GM21528 (cell line): Measurements from ENCODE around the gene STRIP2.
"Not testable (repeated sequence)": the region's sequence is repeated elsewhere in the genome, so short reads cannot be mapped to it uniquely, and the experiment has no call there.

Experiments used
- ATAC-seq: cut with Tn5 transposase; IDR thresholded peaks from one replicate; pipeline ENCODE4 v1.9.1; 2021; ENCODE audit warnings: mild to moderate bottlenecking, moderate library complexity; ENCODE audit not compliant: unreplicated experiment, low FRiP score

STRIP2 gene

GRCh38 chr7:129523924-129524323 is 89.7 kb downstream of the STRIP2 start:
- ATAC-seq: no peak

GRCh38 chr7:129524405-129524804 is 90.2 kb downstream of the STRIP2 start:
- not testable (repeated sequence) for ATAC-seq

DNA sequence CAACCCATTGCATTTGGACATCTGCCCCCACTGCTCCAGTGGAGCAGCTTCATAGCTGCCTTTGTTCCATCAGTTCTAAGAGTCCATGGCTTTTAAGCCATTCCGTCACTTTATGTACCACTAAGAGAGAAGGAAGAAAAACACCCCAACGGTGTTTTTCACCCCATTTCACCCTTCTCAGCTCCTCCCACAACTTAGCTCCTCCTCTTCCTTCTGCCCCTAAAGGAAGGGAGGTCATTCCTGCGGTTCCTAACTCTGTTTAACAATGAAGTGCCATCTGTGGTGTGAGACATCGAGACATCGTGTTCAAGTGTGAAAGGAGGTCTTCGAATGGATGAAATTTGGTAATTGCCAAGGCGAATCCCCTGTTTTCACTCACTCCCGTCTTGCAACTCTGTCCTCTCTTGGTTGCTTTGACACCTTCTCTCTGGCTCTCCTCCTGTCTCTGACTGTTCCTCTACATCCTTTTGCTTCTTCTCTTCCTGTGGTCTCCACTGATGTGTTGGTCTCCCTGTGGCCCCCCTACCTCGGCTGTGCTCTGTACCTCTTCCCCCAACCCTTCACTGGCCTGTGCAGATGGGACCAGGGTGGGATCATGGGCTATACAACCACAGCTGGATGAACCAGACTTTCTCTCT is 91.1 kb downstream of the STRIP2 start:
- no peak for ATAC-seq

DNA sequence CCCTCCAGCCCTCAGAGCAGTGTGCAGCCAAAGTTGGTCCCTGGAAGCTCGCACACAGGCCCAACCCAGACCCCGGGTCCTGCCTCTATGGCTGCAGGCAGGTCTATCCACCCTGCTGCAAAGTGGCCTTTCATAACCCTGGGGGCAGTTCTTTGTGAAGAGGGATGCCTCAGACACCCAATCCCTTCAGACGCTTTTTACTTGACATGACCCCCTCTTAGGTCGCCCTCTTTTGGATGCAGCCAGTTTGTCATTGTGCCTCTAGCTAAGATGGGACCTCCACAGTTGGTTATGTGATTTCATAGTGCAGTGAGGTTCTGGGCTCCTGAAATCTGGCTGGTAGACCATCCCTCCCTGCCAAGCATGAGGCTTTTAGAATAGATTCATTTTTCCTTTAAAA is 95.4 kb downstream of the STRIP2 start:
- ATAC-seq: no peak

DNA sequence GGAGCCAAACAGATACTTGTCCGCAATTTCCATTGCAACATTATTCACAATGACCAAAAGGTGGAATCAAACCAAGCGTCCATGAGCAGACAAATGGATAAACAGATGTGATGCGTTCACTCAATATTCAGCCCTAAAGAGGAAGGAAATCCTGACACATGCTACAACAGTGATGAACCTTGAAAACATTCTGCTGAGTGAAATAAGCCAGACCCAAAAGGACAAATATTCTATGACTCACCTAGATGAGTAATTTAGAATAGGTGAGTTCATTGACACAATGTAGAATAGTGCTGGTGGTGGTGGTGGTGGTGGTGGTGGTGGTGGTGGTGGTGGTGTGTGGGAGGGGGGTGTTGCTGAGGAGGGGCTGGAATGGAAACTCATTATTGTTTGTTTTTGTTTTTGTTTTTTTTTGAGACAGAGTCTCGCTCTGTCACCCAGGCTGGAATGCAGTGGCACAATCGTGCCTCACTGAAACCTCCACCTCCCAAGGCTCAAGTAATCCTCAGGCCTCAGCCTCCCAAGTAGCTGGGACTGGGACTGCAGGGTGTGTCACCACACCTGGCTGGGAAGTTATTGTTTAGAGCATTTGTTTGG is 96.7 kb downstream of the STRIP2 start:
- no peak for ATAC-seq

GRCh38 chr7:129531721-129532120 is 97.5 kb downstream of the STRIP2 start:
- no peak for ATAC-seq

DNA sequence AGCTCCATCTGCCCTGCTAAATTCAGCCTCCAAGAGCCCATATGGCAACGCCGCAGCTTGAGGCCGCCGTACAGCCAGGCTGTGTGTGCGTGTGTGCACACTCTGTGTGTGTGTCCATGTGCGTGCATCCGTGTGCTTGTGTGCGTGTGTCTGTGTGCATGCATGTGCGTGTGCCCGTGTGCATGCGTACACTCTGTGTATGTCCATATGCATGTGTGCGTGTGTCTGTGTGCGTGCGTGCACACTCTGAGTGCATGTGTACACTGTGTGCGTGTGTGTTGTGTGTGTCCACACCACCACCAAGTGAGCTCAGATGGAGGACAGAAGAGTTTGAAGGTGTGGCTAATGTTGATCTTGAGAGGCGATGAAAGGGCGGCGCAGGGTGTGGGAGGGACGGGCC is 98.1 kb downstream of the STRIP2 start:
- ATAC-seq: no peak

DNA sequence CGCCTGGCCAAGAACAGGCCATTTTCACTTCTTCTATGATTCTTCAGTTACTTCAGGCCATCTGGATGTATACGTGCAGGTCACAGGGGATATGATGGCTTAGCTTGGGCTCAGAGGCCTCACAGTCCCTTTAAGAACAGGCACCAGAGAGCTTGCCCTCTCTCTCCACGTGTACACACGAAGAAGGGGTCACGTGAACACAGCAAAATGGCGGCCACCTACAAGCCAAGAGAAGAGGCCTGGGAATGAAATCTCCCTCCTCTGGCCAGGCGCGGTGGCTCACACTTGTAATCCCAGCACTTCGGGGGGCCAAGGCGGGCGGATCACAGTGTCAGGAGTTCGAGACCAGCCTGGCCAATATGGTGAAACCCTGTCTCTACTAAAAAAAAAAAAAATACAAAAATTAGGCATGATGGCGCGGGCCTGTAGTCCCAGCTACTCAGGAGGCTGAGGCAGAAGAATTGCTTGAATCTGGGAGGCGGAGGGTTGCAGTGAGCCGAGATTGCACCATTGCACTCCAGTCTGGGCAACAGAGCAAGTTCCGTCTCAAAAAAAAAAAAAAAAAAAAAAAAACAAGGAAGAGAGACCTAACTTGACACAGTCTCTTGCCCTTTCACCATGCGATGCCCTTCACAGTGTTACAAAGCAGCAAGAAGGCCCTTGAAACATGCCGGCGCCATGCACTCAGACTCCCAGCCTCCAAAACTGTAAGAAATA is 100.5 kb downstream of the STRIP2 start:
- ATAC-seq: not testable (repeated sequence)

GRCh38 chr7:129535896-129536295 is 101.7 kb downstream of the STRIP2 start:
- ATAC-seq: no peak

GRCh38 chr7:129536323-129536722 is 102.1 kb downstream of the STRIP2 start:
- ATAC-seq: no peak
